ENCODE results near the gene MGA.
"Not testable (repeated sequence)": the region's sequence is repeated elsewhere in the genome, so short reads cannot be mapped to it uniquely, and the experiment has no call there.

The MGA gene

DNA sequence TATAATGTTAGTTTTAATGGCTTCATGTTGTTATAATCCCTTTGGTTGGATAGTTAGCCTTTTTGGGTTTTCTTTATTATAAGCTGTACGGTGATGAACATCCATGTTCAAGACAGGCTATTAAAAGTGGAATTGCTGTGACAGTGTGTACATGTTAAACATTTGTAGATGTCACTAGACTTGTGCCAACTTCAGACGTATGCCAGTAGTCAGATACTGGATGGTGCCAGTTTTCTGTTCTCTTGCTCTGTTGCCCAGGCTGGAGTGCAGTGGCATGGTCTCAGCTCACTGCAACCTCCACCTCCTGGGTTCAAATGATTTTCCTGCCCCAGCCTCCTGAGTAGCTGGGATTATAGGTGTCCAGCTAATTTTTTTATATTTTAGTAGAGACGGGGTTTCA is 54.1 kb downstream of the MGA start:
- no peak for DNase-seq (ENCODE audit: low read depth)

DNA sequence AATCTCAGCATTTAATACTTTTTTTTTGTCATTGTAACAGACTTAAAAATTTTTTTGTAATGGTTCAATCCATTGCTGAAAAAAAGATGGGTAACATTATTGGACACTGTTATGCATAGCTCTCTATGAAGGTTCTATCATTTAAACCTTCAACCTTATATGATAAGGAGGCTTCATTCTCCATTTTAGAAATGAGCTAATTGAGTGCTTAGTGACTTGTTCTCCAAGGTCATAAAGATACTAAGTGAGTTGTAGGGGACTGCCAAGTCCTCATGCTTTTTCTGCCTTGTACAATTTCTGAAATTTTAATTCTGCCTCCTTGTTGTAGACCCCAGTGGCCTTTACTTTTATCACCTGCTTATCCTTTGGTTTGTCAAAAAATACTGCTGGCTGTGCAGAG is 56.7 kb downstream of the MGA start:
- DNase-seq (ENCODE audit: low read depth) = no peak

GRCh38 chr15:41727143-41727542 is 66.9 kb downstream of the MGA start:
- no peak for DNase-seq (ENCODE audit: low read depth)

DNA sequence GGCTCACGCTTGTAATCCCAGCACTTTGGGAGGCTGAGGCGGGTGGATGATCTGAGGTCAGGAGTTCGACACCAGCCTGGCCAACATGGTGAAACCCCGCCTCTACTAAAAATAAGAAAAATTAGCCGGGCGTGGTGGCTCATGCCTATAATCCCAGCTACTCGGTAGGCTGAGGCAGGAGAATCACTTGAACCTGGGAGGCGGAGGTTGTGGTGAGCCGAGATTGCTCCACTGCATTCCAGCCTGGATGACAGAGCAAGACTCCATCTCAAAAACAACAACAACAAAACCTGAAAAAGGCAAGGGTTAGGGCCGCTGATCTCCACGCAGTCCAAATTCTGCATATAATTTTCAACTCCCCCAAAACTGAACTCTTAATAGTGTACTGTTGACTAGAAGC is 67.9 kb downstream of the MGA start:
- DNase-seq (ENCODE audit: low read depth) = not testable (repeated sequence)

DNA sequence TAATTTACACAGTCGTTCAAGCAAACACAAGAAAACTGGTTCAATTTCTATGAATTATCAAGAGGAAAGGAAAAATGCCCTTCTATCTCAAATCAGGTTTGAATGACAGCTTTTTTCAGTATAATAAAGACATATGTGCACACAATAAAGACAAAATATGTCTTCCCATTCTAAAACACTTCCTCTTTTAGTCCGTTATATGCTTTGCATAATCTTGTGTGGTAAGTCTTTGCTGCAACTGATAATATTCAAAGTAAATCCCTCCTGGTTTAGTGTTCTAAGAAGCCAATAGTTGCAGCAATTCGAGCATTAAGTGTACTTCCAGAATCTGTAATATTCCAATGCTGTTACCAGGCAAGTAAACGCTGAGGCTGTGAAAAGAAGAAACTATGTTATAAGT is 70.3 kb downstream of the MGA start:
- no peak for DNase-seq (ENCODE audit: low read depth)

DNA sequence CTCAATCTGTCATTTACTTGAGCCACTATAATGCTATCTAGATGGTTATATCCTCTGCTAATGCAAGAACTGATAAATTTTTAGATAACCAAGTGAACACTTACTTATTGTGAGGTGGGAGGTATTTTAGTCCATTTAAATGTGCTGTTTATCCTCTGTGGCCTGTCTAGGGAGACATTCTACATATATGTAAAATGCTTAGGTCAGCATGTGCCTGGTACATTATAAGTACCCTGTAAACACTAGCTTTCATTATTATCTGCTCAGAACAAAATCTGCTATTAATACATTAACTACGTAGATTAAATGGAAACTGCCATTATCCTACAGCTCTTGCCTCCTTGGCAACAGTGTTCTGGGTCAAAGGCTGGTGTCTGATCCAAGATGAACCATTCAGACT is 72.3 kb downstream of the MGA start:
- no peak for DNase-seq (ENCODE audit: low read depth)

GRCh38 chr15:41734079-41734478 is 73.9 kb downstream of the MGA start:
- no peak for DNase-seq (ENCODE audit: low read depth)

- DNase-seq (ENCODE audit: low read depth) = no peak
Observed at GRCh38 chr15:41735046-41735445, 74.8 kb downstream of the MGA start.

DNA sequence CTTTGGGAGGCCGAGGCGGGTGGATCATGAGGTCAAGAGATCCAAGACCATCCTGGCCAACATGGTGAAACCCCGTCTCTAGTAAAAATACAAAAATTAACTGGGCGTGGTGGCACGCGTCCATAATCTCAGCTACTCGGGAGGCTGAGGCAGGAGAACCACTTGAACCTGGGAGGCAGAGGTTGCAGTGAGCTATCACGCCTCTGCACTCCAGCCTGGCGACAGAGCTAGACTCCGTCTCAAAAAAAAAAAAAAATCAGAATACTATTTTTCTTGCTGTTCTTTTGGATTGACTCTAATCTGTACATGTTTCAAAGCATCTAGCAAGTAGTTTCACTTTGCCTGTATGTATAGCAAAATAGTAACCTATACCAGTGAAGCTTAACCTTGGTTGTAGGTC is 75.3 kb downstream of the MGA start:
- not testable (repeated sequence) for DNase-seq (ENCODE audit: low read depth)

- DNase-seq (ENCODE audit: low read depth) = no peak
Observed at GRCh38 chr15:41746802-41747201, 86.6 kb downstream of the MGA start.

GRCh38 chr15:41756198-41756597 is 96.0 kb downstream of the MGA start:
- no peak for DNase-seq (ENCODE audit: low read depth)

DNA sequence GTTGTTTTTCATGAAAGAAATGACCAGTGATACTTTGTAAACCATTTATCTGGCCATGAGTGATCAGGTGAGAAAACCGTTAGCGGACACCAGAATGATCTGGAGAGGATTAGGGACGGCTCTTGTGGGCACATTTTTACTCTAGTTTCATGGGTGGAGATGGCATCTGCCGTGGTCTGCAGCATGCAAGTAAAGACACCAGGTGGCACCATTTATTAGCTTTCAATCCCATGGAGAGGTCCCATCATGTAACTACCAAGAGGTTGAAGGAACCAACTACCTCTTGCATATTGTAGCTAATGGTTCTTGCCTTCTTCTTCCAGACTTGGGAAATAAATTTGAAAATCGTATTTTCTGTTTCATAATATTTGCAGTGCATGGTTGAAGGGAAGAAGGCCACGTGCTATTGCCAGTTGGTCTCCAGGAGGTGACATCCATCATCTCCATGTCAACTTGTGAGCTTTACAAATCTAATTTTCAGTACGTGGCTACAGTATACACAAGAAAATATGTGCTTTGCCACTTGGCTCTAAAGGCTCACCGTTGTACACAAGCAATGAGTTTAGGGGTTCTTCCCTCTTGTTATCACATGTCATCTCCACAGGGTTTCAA is 112.6 kb downstream of the MGA start:
- DNase-seq (ENCODE audit: low read depth) = no peak

- no peak for DNase-seq (ENCODE audit: low read depth)
Observed at GRCh38 chr15:41773332-41773728, 113.1 kb downstream of the MGA start.

- no peak for DNase-seq (ENCODE audit: low read depth)
Observed at GRCh38 chr15:41773729-41774061, 113.5 kb downstream of the MGA start.

DNA sequence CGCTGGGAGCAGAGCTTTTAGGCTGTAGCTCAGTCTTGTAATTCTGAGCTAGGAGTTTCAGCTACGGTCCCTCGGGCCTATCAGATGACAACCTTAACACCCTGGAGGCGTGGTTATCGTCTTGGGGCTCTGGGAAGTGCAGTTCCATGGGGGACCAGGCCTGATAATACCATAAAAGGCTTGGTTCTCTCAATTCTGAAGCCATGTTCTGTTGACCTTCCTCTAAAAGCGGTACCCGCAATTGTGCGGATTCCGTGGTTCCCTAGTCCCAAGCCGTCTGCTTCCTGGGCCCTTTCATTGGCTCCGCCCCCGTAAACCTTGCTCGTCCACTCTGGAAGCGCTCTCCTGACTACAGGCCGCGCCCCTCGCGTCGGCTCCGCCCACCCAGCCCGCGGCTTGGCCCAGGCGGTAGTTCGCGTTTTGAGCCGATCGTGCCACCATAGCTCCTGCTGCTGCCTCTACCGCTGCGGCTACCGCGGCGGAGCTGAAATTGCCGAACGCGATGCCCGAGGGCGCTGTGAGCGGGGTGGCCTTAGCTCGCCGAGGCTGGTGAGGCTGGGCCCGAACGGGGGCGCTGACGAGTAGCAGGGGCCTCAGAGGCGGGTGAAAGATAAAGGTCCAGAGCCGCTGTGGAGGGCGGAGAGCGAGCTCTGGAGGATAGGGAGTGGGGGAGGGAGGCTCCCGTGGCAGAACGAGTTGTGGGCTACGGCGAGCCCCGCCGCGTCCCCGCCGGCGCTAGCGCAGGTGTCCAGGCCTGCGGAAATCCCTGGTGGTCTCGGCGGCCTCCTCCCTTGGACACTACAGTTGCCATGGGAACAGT is 114.1 kb downstream of the MGA start, which contains the start of gene MAPKBP1:
Gene MAPKBP1 (plus strand): TSS at position 423 of the 820 bp plus-strand sequence. CDS start 792 bp downstream, outside the sequence.
- peak; percentile 83 for DNase-seq (ENCODE audit: low read depth)

DNA sequence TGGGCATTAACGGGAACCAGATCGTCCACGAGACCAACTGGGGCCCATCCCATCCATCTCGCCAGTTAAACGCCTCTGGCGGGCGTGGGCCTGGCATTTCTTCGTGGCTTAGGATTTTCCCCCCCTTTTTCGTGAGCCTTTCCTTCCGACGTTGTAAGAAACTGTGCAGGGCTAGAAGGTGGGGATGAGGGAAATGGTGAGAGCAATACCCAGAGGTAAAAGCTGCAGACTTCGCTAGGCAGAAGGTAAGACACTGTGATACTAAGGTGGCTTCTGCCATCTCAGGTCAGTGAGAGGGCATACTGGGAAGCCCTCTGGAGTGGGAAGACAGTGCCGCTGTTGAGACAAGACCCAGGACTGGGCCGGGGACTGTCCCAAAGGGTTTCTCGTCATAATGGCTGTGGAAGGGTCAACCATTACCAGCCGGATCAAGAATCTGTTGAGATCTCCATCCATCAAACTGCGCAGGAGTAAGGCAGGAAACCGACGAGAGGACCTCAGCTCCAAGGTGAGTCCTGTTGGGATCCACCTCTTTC is 114.7 kb downstream of the MGA start:
- no peak for DNase-seq (ENCODE audit: low read depth)

DNA sequence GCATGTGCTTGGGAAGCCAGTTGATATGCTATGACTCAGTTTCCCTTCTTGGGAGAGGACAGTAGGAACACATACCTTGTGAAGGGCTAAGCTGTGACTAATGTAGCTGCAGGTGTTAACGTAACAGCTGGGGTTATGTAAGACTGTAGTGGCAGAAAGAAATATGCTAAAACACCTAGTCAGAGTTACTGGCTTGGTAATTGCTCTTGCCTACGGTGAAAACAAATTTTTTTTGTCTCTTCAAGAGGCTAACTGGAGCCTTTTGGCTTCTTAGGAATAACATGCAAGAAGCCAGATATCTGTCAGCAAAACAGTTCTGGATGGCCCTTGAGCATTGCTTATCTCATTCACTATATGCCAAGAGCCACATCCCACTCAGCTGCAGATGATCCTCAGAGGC is 115.4 kb downstream of the MGA start:
- no peak for DNase-seq (ENCODE audit: low read depth)

- no peak for DNase-seq (ENCODE audit: low read depth)
Observed at GRCh38 chr15:41777421-41777973, 117.3 kb downstream of the MGA start.

DNA sequence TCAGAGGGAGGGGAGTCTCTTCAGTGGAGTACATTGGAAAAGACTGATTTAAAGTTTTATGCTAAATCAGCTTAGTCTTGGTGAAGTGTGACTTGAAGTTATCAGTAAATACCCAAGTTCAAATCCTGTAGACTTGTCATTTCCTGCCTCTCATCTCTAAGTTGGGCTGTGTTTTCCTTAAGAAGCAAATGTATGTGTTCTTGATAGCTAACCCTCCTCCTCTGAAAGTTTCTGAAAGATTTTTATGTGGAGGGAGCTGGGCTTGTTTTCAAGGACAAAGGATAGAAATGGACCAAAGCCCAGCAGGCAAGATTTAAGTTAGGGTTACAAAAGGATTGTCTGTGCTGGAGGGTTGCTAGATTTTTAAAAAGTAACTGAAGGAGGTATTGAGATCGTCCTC is 118.3 kb downstream of the MGA start:
- no peak for DNase-seq (ENCODE audit: low read depth)

DNA sequence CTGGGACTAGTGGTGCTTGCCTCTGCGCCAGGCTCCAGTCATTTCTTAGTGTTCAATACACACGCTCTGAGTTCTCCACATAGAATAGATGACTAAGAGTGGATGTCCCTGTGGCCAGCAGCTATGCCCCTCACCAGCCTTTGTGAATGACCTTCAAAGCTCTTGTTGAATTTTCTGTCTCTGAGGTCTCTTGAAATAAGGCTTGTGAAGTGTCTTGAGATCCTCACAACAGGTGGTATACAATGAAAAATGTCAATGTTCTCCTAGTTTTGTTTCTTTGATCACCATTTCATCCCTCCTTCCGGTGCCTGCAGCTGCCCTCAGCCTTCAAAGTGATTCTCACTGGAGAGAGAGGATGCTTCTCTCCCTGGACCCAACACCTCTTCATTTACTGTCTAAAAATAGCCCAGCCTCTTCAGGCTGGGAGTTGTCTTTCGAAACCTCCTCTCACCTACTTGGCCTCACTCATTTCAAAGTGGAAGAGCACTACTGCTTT is 119.5 kb downstream of the MGA start:
- no peak for DNase-seq (ENCODE audit: low read depth)

DNA sequence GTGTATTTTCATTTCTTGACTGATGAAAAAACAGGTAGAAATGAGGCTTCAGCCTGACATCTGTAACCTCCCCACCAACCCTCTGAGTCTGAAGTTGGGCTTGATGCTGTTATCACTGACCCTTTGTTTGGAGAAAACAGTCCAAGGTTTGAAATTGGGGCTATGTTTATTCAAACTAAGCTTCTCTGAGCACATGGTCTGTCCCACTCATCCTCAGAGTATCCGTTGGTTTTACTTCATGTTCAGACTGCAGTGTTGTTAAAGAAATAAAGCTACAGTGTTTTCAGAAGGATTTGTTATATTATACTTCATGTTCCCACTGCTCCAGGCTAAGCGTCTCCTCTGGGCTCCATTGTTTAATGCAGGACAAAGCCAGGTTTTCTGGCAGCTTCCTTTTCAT is 120.1 kb downstream of the MGA start:
- DNase-seq (ENCODE audit: low read depth) = no peak

- no peak for DNase-seq (ENCODE audit: low read depth)
Observed at GRCh38 chr15:41780727-41781126, 120.5 kb downstream of the MGA start.

All from stimulated activated CD8-positive, alpha-beta memory T cell treated with anti-CD3 and anti-CD28 coated beads, Interleukin-15, amount 100 ng/mL, for 24 hours (primary cell).